Measurements from ENCODE around the gene ABHD12B.
"Not testable (repeated sequence)": the region's sequence is repeated elsewhere in the genome, so short reads cannot be mapped to it uniquely, and the experiment has no call there.

The ABHD12B gene

GRCh38 chr14:50936016-50936340 is 64.1 kb downstream of the ABHD12B start:
- DNase-seq (ENCODE audit: low read depth): no peak

DNA sequence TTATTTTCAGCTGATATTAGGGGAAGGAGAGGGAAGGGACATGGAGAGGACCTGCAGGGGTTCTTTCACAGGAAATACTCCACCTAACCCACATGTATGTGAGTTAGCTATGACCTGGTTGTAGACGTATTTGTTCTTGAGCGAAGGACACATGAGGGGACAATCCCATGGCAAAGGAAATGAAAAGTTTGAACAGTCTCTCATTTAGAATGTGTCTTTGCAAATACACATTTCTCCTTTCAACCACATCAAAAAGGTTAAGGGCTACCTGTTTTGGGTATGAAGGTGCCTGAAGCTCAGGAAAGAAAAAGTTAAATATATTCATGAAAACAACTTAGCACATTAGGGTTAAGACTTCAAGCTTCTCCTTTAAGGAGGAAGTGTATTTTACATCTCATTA is 65.0 kb downstream of the ABHD12B start:
- DNase-seq (ENCODE audit: low read depth): no peak

DNA sequence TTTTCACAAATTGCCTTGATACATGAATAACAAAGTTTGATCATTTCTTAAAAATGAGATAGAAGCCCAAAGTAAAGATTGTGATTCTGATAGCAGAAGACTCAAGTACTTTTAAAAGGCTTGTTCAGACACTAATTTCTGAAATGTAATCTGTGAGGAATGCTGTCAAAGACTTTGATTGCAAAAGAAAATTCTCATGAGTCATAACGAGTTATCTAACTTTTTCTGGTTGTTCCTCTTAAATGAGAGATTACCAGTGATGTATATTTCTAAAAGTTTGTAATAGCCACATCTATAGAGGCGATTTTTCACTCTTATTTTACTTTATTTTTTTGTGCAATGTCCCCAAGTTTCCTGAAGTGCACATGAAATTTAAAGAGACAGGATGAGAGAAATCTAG is 65.5 kb downstream of the ABHD12B start:
- DNase-seq (ENCODE audit: low read depth): no peak

DNA sequence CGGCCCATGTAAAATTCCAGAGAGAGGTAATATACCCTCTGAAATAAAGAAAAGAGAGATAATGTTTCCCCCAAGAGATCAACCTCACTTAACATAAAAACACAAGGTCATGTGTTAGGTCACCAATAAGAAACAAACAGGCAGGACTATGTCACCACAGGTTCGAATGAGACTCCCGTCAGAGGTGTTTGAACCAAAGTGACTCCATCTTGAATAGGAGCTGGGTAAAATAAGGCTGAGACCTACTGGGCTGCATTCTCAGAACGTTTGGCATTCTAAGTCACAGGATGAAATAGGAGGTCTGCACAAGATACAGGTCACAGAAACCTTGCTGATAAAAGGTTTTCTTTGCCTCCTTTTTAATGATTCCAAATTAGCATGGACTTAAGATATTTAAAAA is 65.9 kb downstream of the ABHD12B start:
- no peak for DNase-seq (ENCODE audit: low read depth)

- no peak for DNase-seq (ENCODE audit: low read depth)
Measured at GRCh38 chr14:50941151-50941550, 69.3 kb downstream of the ABHD12B start.

DNA sequence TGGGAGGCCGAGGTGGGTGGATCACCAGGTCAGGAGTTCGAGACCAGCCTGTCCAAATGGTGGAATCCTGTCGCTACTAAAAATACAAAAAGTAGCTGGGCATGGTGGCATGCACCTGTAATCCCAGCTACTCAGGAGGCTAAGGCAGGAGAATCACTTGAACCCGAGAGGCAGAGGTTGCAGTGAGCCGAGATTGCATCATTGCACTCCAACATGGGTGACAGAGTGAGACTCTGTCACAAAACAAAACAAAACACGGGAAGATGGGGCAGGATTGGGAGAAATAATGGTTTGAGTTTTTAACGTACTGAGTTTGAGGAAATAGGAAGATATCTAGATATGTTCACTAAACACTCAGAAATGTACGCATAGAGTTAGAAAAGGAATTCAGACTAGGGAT is 69.8 kb downstream of the ABHD12B start:
- DNase-seq (ENCODE audit: low read depth): not testable (repeated sequence)

- DNase-seq (ENCODE audit: low read depth): no peak
Measured at GRCh38 chr14:50943261-50943942, 71.5 kb downstream of the ABHD12B start.

- no peak for DNase-seq (ENCODE audit: low read depth)
Measured at GRCh38 chr14:50943943-50944646, 72.2 kb downstream of the ABHD12B start, which contains the start of gene PYGL. PYGL (minus strand) TSS chr14:50944483; CDS start chr14:50944403, 80 bp downstream.

DNA sequence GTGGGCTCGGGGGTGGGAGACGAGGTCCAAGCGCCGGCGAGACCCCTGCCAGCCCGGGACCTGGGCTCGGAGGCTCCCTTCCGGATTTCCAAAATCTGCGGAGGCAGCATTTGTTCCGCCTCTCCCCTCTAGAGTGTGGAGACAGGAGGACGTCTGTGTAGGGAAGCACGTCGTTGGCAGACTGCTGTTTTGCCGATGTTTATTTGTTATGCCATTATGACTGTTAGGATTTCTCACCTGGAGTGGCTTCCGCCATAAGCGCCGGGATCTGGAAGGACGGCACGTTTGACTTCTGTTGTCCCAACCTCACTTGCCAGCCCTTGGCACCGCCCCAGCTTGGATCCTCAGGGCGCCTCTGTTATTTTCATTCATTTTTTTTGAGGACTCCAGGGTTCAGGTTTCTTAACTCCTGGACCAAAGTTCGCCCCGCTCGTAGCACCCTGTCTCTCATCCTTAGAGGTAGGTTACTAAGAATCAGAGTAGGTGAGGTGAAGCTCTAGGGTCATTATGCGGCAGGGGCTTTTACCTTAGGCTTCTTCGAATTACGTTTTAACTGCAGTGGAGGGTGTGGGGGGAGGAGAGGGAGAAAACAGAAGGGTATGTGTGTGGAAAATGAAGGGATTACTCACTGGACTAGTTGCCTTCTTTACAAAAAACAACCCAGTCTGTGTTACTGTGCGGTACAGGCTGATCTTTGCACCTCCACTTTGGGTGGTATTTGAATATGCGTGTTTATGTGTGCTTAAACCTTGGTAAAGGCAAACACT is 73.0 kb downstream of the ABHD12B start:
- no peak for DNase-seq (ENCODE audit: low read depth)

DNA sequence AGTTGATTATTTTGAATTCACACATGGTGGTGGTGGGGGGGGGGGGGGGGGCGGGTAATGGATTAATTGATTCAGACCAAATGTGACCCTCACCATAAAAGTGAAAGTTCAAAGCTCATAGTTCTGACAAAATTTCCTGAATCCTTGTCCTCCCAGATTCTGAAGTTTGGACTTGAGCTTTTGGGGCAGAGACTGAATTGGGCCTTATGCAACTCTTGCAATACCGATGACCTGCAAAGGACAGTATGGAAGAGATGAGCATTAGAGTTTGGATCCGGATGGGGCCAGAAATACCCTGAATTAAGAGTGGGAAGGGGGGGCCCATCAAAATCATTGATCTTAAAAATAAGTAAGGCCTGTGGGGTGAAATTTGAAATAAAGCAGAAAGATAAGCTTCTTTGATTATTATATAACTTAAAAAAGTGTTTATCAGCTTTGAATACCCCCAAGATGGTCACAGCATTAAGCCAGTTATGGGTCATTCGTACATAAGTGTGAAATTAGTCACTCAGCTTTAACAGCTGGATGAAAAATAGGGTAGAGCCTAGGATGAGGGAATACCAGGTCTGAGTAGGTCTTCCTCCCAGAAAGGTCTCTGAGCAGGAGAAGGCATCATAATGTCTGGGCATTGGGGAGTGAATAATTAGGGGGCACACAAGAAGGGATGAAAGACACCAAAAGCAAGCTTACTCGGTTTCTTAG is 74.5 kb downstream of the ABHD12B start:
- DNase-seq (ENCODE audit: low read depth): no peak

- DNase-seq (ENCODE audit: low read depth): no peak
Measured at GRCh38 chr14:50947446-50947845, 75.6 kb downstream of the ABHD12B start.

DNA sequence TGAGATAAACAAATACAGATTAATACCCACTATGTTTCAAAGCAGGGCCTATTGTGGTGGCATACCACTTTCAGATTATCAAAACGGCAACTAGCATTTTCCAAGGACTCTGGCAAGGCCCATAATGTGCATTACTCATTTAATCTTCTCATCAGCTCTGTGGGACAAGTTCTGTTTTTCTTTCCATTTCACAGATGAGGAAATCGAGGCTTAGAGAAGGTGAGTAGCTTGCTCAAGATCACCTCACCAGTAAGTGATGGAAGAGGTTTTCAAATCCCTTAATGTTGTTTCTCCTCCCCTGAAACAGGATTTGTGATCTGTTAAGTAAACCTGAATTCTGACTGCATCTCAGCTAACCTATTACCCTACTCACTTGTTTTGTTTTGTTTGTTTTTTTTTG is 76.4 kb downstream of the ABHD12B start:
- no peak for DNase-seq (ENCODE audit: low read depth)

DNA sequence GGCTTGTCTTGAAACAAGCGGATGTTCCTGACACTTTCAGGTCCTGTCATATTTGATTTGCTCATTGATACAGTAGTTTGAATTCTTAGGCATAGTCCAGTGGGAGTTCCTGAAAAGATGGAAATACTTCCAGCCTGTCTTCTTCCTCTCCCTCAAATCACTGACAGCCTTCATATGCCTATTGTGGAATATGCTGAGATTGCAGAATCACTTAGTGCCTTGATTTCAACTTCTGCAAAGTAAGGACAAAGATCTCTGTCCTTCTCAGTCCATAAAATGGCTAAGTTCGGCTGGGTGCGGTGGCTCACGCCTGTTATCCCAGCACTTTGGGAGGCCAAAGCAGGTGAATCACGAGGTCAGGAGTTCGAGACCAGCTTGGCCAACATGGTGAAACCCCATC is 79.2 kb downstream of the ABHD12B start:
- DNase-seq (ENCODE audit: low read depth): no peak

GRCh38 chr14:50953502-50953901 is 81.6 kb downstream of the ABHD12B start:
- no peak for DNase-seq (ENCODE audit: low read depth)
